ENCODE results near the gene HK2. TPM values are rescaled to one million over a fixed set of nuclear protein-coding genes. Genes with fewer than 3 reads are reported as not detected.

Gene HK2
- total RNA-seq, 2 donors from 2014 or later = 1.3 to 9.2 TPM

DNA sequence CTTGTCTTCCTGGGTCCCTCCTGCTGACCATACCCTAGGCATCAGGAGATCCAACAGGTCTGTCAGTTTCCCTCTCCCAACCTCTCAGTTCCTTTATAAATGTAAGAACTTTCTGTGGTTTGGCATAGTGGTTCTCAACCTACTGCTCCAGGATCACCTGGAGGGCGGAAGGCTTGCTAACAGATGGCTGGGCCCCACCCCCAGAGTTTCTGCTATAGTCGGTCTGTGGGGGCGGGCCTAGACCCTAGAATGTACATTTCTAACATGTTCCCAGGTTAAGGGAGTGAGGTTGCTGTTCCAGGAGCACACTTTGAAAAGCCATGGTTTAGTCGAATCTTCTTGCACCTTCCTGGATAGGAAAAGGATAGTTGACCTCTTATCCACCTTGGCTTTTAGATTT is 37.0 kb downstream of the HK2 start:
- H3K4me1 ChIP-seq = peaks cover 30% of the 10 kb centered on the region
- H3K9me3 ChIP-seq = no peaks in the 10 kb centered on the region
- DNase-seq (no peak), ATAC-seq (no peak)
- H3K27me3 ChIP-seq = no peaks in the 10 kb centered on the region
- TF ChIP-seq, protein P1, sequence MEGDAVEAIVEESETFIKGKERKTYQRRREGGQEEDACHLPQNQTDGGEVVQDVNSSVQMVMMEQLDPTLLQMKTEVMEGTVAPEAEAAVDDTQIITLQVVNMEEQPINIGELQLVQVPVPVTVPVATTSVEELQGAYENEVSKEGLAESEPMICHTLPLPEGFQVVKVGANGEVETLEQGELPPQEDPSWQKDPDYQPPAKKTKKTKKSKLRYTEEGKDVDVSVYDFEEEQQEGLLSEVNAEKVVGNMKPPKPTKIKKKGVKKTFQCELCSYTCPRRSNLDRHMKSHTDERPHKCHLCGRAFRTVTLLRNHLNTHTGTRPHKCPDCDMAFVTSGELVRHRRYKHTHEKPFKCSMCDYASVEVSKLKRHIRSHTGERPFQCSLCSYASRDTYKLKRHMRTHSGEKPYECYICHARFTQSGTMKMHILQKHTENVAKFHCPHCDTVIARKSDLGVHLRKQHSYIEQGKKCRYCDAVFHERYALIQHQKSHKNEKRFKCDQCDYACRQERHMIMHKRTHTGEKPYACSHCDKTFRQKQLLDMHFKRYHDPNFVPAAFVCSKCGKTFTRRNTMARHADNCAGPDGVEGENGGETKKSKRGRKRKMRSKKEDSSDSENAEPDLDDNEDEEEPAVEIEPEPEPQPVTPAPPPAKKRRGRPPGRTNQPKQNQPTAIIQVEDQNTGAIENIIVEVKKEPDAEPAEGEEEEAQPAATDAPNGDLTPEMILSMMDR (IDR thresholded peaks at IDR 0.05) = no peak
- no peak for TF ChIP-seq POLR2A (IDR thresholded peaks at IDR 0.05)
- no peak overlapping the region for H3K27ac ChIP-seq
- WGBS, 2 donors = 91 to 100% methylated on average over 2 to 4 of the region's 4 CpGs
- intact Hi-C loops (cut with DNase I) = no loop called here
- H3K4me3 ChIP-seq = no peak overlapping the region
- H3K36me3 ChIP-seq (replicated peaks in 1 of 2; ENCODE audit: insufficient read depth in 1 of 2, low read depth in 2 of 2) = no peaks in the 10 kb centered on the region

DNA sequence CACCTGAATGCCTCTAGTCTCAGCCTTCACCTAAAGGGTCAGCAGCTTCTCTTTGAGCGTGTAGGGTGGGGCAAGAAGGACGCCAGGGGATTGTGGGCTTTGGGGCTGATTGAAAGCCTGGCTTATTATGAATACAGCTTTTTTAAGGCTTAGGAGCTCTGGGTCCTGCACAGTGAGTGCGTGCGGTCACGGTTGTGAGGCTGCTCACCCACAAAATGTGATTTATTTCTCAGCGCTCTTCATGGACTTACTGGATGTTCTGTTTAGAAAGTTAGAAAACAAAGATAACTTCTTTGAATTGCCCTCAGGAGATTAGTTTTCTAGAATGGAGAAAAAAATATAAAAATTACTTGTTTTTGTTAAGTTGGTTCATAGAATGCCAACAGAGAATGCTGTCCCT is 37.5 kb downstream of the HK2 start:
- ATAC-seq (no peak), DNase-seq (no peak)
- Histone ChIP-seq H3K36me3 (replicated peaks in 1 of 2; ENCODE audit: insufficient read depth in 1 of 2, low read depth in 2 of 2) (no peaks in the 10 kb centered on the region), H3K9me3 (no peaks in the 10 kb centered on the region), H3K27ac (no peak overlapping the region), H3K4me1 (peaks cover 25% of the 10 kb centered on the region), H3K27me3 (no peaks in the 10 kb centered on the region), H3K4me3 (no peak overlapping the region)
- intact Hi-C loops (cut with DNase I) = no loop called here
- 95 to 96% methylated on average over 6 of the region's 6 CpGs for WGBS, 2 donors
- TF ChIP-seq POLR2A (IDR thresholded peaks at IDR 0.05) = no peak
- TF ChIP-seq, protein P1 (IDR thresholded peaks at IDR 0.05) = no peak

DNA sequence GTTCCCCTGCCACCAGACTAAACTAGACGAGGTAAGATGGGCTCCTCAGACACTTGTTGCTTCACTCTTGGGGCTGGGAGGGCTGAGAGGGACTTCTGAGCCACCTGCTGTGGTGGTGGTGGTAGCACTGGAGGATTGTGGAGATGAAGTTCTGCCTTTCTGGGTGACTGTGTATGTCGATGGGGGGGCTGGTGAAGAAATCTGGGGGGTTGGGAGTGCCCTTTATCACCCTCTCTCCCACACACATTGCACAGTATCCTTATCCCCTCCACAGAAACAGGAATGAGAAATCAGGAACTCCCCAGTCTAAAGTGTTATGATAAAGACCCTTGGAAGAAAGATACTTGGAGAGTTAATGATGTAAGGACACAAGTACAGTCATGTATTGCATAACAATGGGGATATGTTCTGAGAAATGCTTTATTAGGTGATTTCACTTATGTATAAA is 38.5 kb downstream of the HK2 start:
- Histone ChIP-seq H3K36me3 (replicated peaks in 1 of 2; ENCODE audit: insufficient read depth in 1 of 2, low read depth in 2 of 2) (no peaks in the 10 kb centered on the region), H3K27ac (no peak overlapping the region), H3K4me3 (no peak overlapping the region), H3K4me1 (peaks cover 15% of the 10 kb centered on the region), H3K27me3 (no peaks in the 10 kb centered on the region), H3K9me3 (no peaks in the 10 kb centered on the region)
- 77 to 84% methylated on average over 2 of the region's 2 CpGs for WGBS, 2 donors
- no peak for DNase-seq
- no peak for ATAC-seq
- TF ChIP-seq POLR2A (IDR thresholded peaks at IDR 0.05) = no peak
- TF ChIP-seq, protein P1 (IDR thresholded peaks at IDR 0.05) = no peak
- intact Hi-C loops (cut with DNase I) = no loop called here

DNA sequence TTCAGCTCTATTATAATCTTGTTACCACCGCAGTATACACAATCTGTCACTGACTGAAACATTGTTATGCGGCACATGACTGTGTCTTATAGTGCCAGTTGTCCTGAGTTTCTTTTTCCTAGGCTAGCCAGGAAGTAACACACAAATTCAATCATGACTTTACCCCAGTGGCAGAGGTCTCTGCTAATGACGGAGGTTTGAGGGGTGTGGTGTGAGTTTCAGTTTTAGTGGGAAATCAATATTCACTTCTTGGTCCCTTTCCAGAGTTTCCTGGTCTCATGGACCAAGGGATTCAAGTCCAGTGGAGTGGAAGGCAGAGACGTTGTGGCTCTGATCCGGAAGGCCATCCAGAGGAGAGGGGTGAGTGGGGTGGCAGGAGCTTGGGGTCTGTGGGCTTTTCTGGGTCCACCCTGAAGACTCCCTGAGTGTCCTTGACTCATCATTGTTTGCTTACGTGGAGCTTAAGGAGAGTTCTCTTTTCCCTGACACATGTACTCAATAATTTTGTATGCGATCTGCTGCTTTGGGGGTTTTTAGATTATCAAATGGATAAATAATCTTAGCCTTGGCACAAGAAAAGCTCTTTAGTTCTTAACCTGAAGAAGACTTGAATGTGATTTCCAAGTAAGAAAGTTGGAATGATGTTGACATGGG is 39.2 kb downstream of the HK2 start:
- WGBS, 2 donors = 77 to 81% methylated on average over 7 of the region's 7 CpGs
- intact Hi-C loops (cut with DNase I) = no loop called here
- no peaks in the 10 kb centered on the region for H3K36me3 ChIP-seq (replicated peaks in 1 of 2; ENCODE audit: insufficient read depth in 1 of 2, low read depth in 2 of 2)

DNA sequence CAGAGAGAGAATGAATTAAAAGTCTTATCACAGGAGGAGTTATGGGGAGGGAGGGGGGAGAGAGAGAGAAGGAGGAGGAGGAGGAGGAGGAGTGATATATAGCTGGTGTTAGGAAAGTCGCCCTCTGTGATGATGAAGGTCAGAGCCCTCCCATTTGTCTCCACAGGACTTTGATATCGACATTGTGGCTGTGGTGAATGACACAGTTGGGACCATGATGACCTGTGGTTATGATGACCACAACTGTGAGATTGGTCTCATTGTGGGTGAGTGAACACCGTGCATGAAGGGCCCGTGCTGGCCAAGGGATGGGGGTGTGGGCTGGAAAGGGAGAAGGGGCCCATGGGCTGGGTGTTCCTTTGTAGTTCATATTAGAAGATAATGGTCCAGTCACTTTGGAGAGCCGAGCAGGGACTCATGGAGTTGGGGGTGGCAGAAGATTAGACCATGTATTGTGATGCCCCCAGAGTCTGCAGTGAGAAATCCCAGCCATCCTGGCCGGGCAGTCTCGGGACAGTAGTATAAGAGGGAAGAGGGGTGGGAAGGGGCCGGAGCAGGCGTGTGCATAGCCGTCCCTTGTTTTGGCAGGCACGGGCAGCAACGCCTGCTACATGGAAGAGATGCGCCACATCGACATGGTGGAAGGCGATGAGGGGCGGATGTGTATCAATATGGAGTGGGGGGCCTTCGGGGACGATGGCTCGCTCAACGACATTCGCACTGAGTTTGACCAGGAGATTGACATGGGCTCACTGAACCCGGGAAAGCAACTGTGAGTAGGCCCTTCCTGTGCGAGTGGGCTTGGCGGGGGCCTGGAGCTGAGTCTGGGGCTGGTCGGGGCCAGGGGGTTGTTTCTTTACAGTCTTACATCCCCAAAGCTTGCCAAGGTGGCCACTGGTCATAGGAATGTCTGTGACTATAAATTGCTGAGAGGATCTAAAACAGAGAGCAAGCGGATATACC is 40.0 kb downstream of the HK2 start:
- no peaks in the 10 kb centered on the region for H3K4me1 ChIP-seq
- no peak overlapping the region for H3K27ac ChIP-seq
- no peaks in the 10 kb centered on the region for H3K27me3 ChIP-seq
- DNase-seq (no peak), ATAC-seq (no peak)
- WGBS, 2 donors = 88 to 89% methylated on average over 26 of the region's 26 CpGs
- H3K36me3 ChIP-seq (replicated peaks in 1 of 2; ENCODE audit: insufficient read depth in 1 of 2, low read depth in 2 of 2) = no peaks in the 10 kb centered on the region
- TF ChIP-seq, protein P1 (IDR thresholded peaks at IDR 0.05) = no peak
- no peak for TF ChIP-seq POLR2A (IDR thresholded peaks at IDR 0.05)
- no peak overlapping the region for H3K4me3 ChIP-seq
- intact Hi-C loops (cut with DNase I) = no loop called here
- H3K9me3 ChIP-seq = no peaks in the 10 kb centered on the region

More for the DNA sequence above, 39.2 kb downstream of the HK2 start:
- Histone ChIP-seq H3K27ac (no peak overlapping the region), H3K4me3 (no peak overlapping the region), H3K27me3 (no peaks in the 10 kb centered on the region), H3K9me3 (no peaks in the 10 kb centered on the region), H3K4me1 (peaks cover 8% of the 10 kb centered on the region)
- TF ChIP-seq POLR2A (IDR thresholded peaks at IDR 0.05) = no peak
- DNase-seq (no peak), ATAC-seq (no peak)
